Activated CD8-positive, alpha-beta memory T cell treated with anti-CD3 and anti-CD28 coated beads, Interleukin-2, amount 50 U/mL, for 1 hour (primary cell): ENCODE results near the gene PRUNE2.
"Not testable (repeated sequence)": the region's sequence is repeated elsewhere in the genome, so short reads cannot be mapped to it uniquely, and the experiment has no call there.

ENCODE experiments used
- DNase-seq: peaks from one replicate; pipeline ENCODE4 v3.0.0-alpha.2; 2020; ENCODE audit errors: extremely low read depth

Gene PRUNE2

GRCh38 chr9:76863832-76864231, 42.1 kb downstream of the PRUNE2 start:
- DNase-seq = no peak

GRCh38 chr9:76859860-76860259, 46.1 kb downstream of the PRUNE2 start:
- DNase-seq = no peak

GRCh38 chr9:76858248-76858647, 47.7 kb downstream of the PRUNE2 start:
- not testable (repeated sequence) for DNase-seq

- DNase-seq = no peak
These were observed 49.9 kb downstream of the PRUNE2 start for GRCh38 chr9:76856016-76856415.

GRCh38 chr9:76855015-76855414, 50.9 kb downstream of the PRUNE2 start:
- no peak for DNase-seq

GRCh38 chr9:76852026-76852425, 53.9 kb downstream of the PRUNE2 start:
- no peak for DNase-seq

GRCh38 chr9:76846297-76846696, 59.6 kb downstream of the PRUNE2 start:
- no peak for DNase-seq

GRCh38 chr9:76845254-76845653, 60.7 kb downstream of the PRUNE2 start:
- no peak for DNase-seq

- no peak for DNase-seq
These were observed 70.2 kb downstream of the PRUNE2 start for GRCh38 chr9:76835571-76836283.

- DNase-seq = no peak
These were observed 77.5 kb downstream of the PRUNE2 start for GRCh38 chr9:76828447-76828846.

- no peak for DNase-seq
These were observed 78.4 kb downstream of the PRUNE2 start for GRCh38 chr9:76827296-76828080.

- DNase-seq = no peak
These were observed 85.5 kb downstream of the PRUNE2 start for GRCh38 chr9:76820431-76820830.

- DNase-seq = no peak
These were observed 87.6 kb downstream of the PRUNE2 start for GRCh38 chr9:76818271-76818670.

- no peak for DNase-seq
These were observed 88.4 kb downstream of the PRUNE2 start for GRCh38 chr9:76817489-76817888.

- DNase-seq = no peak
These were observed 93.3 kb downstream of the PRUNE2 start for GRCh38 chr9:76812591-76812990.

- DNase-seq = no peak
These were observed 95.4 kb downstream of the PRUNE2 start for GRCh38 chr9:76810377-76810957.

- no peak for DNase-seq
These were observed 97.3 kb downstream of the PRUNE2 start for GRCh38 chr9:76808636-76809035.

- no peak for DNase-seq
These were observed 102.2 kb downstream of the PRUNE2 start for GRCh38 chr9:76803762-76804161.

GRCh38 chr9:76803083-76803482, 102.8 kb downstream of the PRUNE2 start:
- no peak for DNase-seq

- no peak for DNase-seq
These were observed 105.0 kb downstream of the PRUNE2 start for GRCh38 chr9:76800901-76801300.

GRCh38 chr9:76799473-76799872, 106.4 kb downstream of the PRUNE2 start:
- no peak for DNase-seq

GRCh38 chr9:76798527-76798926, 107.4 kb downstream of the PRUNE2 start:
- no peak for DNase-seq

- no peak for DNase-seq
These were observed 109.6 kb downstream of the PRUNE2 start for GRCh38 chr9:76796296-76796695.
